Suprapubic skin (tissue), 4 donors: ENCODE data around the gene TSPAN15. TPM values are rescaled to one million over a fixed set of nuclear protein-coding genes. Genes with fewer than 3 reads are reported as not detected.
A peak's percentile ranks its signal among the peaks of the same experiment; 100 is the strongest.

Experiments used
- DNase-seq, 2 donors: peaks; one replicate each; pipeline ENCODE4 v3.0.0-alpha.2; 2019; ENCODE audit warnings: low spot score in 2 of 2
- H3K27ac ChIP-seq: fragments of 200-600 bp; sonication (generic); one replicate; pipeline ENCODE4 v1.5.1; 2019
- H3K27me3 ChIP-seq: fragments of 200-600 bp; sonication (generic); one replicate; pipeline ENCODE4 v1.5.1; 2019
- H3K36me3 ChIP-seq: fragments of 200-600 bp; sonication (generic); one replicate; pipeline ENCODE4 v1.5.1; 2019
- H3K4me1 ChIP-seq: fragments of 200-600 bp; sonication (generic); one replicate; pipeline ENCODE4 v1.5.1; 2019
- H3K4me3 ChIP-seq: fragments of 200-600 bp; sonication (generic); one replicate; pipeline ENCODE4 v1.5.1; 2019; ENCODE audit warnings: mild to moderate bottlenecking
- H3K9me3 ChIP-seq: fragments of 200-600 bp; sonication (generic); one replicate; pipeline ENCODE4 v1.5.1; 2019
- EP300 ChIP-seq: sonication (generic); formaldehyde crosslinking; IDR thresholded peaks from one replicate; pipeline ENCODE4 v1.6.1; 2017; ENCODE audit warnings: antibody characterized with exemption
- POLR2A ChIP-seq, 2 donors: fragments of 450-650 bp; IDR thresholded peaks; one replicate each; pipeline ENCODE4 v1.6.1; 2017; ENCODE audit warnings: antibody characterized with exemption in 2 of 2, mild to moderate bottlenecking in 2 of 2, moderate library complexity in 2 of 2
- POLR2AphosphoS5 ChIP-seq, 3 donors: sonication (generic); formaldehyde crosslinking; IDR thresholded peaks; one replicate each; pipeline ENCODE4 v1.6.1; 2017; ENCODE audit warnings: antibody characterized with exemption in 3 of 3
- WGBS: methylation state at CpG from one replicate; pipeline ENCODE4 v1.1.5; 2018; 5-methylcytosine and 5-hydroxymethylcytosine counted together
- total RNA-seq, 4 donors: library from RNA; depleted of rRNA; stranded (reverse); fragments of >200 nt; gene quantifications; one replicate each; pipeline ENCODE4 v1.1.0, GENCODE V29; 2016
- TF ChIP-seq, protein P1 (sequence below), 2 donors: fragments of 200-600 bp in 1 of 2; fragments of 450-650 bp in 1 of 2; sonication (generic) in 1 of 2; IDR thresholded peaks; one replicate each; pipeline ENCODE4 v1.5.1; 2016 to 2019; ENCODE audit warnings: antibody characterized with exemption in 2 of 2, mild to moderate bottlenecking in 1 of 2, moderate library complexity in 1 of 2

TSPAN15 gene
- total RNA-seq, 4 donors from 2014 or later: 4.0 to 18.1 (median 11.7) TPM

- WGBS: 48% methylated on average over 5 of the region's 5 CpGs
These were observed 14.9 kb downstream of the TSPAN15 start for GRCh38 chr10:69466158-69466490.

DNA sequence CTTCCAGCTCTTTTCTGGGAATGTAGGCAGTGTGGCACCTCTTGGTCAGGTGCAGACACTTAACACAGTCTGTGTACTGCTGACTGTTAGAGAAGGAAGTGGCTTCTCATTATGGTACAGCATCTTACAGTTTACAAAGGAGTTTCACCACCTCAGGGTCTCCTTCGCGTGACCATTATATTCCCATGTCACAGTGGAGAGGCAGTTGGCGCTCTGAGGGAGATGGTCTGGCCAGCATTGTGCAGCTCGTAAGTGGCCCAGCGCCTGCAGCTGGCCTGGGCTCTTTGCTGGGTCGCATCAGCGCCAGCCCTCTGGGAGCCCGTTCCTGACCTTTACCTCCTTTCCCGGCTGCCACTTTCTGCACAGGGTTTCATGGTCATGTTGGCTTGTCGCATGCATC is 15.4 kb downstream of the TSPAN15 start:
- Histone ChIP-seq H3K27ac (no peak overlapping the region), H3K4me1 (peaks cover 22% of the 10 kb centered on the region), H3K36me3 (no peaks in the 10 kb centered on the region), H3K4me3 (no peak overlapping the region), H3K9me3 (no peaks in the 10 kb centered on the region), H3K27me3 (no peaks in the 10 kb centered on the region)
- WGBS: 68% methylated on average over 10 of the region's 10 CpGs
- DNase-seq: no peak
- no peak for TF ChIP-seq EP300
- TF ChIP-seq, protein P1, sequence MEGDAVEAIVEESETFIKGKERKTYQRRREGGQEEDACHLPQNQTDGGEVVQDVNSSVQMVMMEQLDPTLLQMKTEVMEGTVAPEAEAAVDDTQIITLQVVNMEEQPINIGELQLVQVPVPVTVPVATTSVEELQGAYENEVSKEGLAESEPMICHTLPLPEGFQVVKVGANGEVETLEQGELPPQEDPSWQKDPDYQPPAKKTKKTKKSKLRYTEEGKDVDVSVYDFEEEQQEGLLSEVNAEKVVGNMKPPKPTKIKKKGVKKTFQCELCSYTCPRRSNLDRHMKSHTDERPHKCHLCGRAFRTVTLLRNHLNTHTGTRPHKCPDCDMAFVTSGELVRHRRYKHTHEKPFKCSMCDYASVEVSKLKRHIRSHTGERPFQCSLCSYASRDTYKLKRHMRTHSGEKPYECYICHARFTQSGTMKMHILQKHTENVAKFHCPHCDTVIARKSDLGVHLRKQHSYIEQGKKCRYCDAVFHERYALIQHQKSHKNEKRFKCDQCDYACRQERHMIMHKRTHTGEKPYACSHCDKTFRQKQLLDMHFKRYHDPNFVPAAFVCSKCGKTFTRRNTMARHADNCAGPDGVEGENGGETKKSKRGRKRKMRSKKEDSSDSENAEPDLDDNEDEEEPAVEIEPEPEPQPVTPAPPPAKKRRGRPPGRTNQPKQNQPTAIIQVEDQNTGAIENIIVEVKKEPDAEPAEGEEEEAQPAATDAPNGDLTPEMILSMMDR (IDR thresholded peaks at IDR 0.05): no peak
- no peak for TF ChIP-seq POLR2AphosphoS5 (IDR thresholded peaks at IDR 0.05)
- TF ChIP-seq POLR2A (IDR thresholded peaks at IDR 0.05): no peak

More at GRCh38 chr10:69466158-69466490, 14.9 kb downstream of the TSPAN15 start:
- Histone ChIP-seq H3K27ac (no peak overlapping the region), H3K4me3 (no peak overlapping the region), H3K9me3 (no peaks in the 10 kb centered on the region), H3K36me3 (no peaks in the 10 kb centered on the region), H3K4me1 (peaks cover 28% of the 10 kb centered on the region), H3K27me3 (no peaks in the 10 kb centered on the region)
- TF ChIP-seq POLR2A (IDR thresholded peaks at IDR 0.05) (no peak), POLR2AphosphoS5 (IDR thresholded peaks at IDR 0.05) (no peak), EP300 (no peak)
- TF ChIP-seq, protein P1 (IDR thresholded peaks at IDR 0.05): no peak
- no peak for DNase-seq

DNA sequence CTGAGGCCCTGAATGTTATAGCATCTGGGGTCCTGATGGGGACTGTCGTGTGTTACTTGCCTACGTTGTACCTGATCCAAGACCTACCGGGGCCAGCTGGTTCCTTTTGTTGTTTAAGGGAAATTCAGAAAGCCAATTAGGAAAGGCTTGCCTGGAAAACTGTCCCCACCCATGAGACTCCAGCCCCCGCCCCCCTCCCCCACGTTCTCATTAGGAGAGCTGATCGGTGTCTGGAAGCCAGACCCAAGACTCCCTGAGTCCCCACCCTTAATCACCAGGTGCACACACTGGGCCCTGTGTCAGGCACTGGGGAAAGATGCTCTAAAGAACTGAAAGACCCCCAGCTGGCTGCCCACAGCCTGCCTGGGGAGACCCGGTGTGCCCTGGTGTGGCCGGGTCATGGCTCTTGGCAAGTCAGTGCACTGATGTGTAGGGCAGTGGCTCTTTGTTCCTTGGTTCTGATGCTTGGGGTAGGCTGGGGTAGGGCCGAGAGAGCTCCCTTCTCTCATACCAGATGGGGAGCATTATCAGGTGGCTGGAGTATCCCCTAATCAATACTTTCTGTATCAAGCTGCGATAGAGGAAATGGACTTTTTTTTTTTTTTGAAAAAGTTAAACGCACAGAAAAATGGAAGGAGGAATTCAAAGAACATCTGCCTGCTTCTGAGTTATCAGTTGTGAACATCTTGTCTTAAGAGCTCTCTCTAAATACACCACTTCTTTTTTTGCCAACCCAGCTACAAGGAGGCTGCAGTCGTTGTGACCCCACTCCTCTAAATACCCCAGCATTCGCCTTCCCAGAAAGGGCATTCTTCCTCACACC is 16.9 kb downstream of the TSPAN15 start:
- H3K4me3 ChIP-seq: no peak overlapping the region
- H3K36me3 ChIP-seq: no peaks in the 10 kb centered on the region
- no peak for TF ChIP-seq POLR2AphosphoS5 (IDR thresholded peaks at IDR 0.05)
- no peak for TF ChIP-seq POLR2A (IDR thresholded peaks at IDR 0.05)
- TF ChIP-seq, protein P1 (IDR thresholded peaks at IDR 0.05): no peak
- TF ChIP-seq EP300: no peak
- no peaks in the 10 kb centered on the region for H3K9me3 ChIP-seq
- H3K27ac ChIP-seq: peak overlapping the region; percentile 5
- H3K27me3 ChIP-seq: no peaks in the 10 kb centered on the region
- DNase-seq: no peak
- WGBS: 55% methylated on average over 12 of the region's 13 CpGs
- peaks cover 29% of the 10 kb centered on the region for H3K4me1 ChIP-seq

DNA sequence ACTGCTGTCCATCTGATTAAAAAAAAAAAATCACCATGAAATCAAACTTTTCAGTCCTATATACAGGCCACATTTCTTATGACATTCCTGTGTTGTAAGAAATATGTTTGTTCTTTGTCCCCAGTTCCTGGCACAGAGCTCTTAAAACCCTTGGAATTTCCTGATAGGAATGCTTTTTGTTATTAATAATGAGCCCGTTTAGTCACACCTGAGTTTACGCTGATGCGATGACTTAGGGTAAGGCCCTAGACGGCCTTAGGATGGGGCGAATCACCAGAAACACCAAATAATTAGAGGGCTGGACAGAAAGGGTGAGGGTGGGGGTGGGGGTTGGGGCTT is 17.5 kb downstream of the TSPAN15 start:
- DNase-seq: no peak
- TF ChIP-seq EP300 (no peak), POLR2A (IDR thresholded peaks at IDR 0.05) (no peak), POLR2AphosphoS5 (IDR thresholded peaks at IDR 0.05) (no peak)
- TF ChIP-seq, protein P1 (IDR thresholded peaks at IDR 0.05): no peak
- no peaks in the 10 kb centered on the region for H3K27me3 ChIP-seq
- WGBS: 81% methylated on average over 5 of the region's 5 CpGs
- peaks cover 29% of the 10 kb centered on the region for H3K4me1 ChIP-seq
- no peak overlapping the region for H3K27ac ChIP-seq
- H3K4me3 ChIP-seq: no peak overlapping the region
- H3K36me3 ChIP-seq: no peaks in the 10 kb centered on the region
- no peaks in the 10 kb centered on the region for H3K9me3 ChIP-seq

- no peak for DNase-seq
- peaks cover 30% of the 10 kb centered on the region for H3K4me1 ChIP-seq
- TF ChIP-seq, protein P1 (IDR thresholded peaks at IDR 0.05): no peak
- WGBS: 100% methylated on average over 1 of the region's 1 CpG
- no peak overlapping the region for H3K4me3 ChIP-seq
- H3K9me3 ChIP-seq: no peaks in the 10 kb centered on the region
- H3K27me3 ChIP-seq: peaks cover 4% of the 10 kb centered on the region
- no peaks in the 10 kb centered on the region for H3K36me3 ChIP-seq
- no peak overlapping the region for H3K27ac ChIP-seq
These were observed 18.7 kb downstream of the TSPAN15 start for GRCh38 chr10:69469976-69470375.
